Measurements from ENCODE around the gene ZNF32.
A peak's percentile ranks its signal among the peaks of the same experiment; 100 is the strongest.
"Not testable (repeated sequence)": the region's sequence is repeated elsewhere in the genome, so short reads cannot be mapped to it uniquely, and the experiment has no call there.

ZNF32 gene

GRCh38 chr10:43679509-43679908 is 30.8 kb upstream of the ZNF32 start:
- DNase-seq, result no peak

- DNase-seq, result no peak
Observed at GRCh38 chr10:43678654-43679053, 30.0 kb upstream of the ZNF32 start.

GRCh38 chr10:43676901-43677300 is 28.2 kb upstream of the ZNF32 start:
- no peak for DNase-seq

- DNase-seq, result no peak
Observed at GRCh38 chr10:43676331-43676730, 27.6 kb upstream of the ZNF32 start.

- DNase-seq, result no peak
Observed at GRCh38 chr10:43674553-43675210, 26.0 kb upstream of the ZNF32 start.

- no peak for DNase-seq
Observed at GRCh38 chr10:43673471-43673870, 24.8 kb upstream of the ZNF32 start.

GRCh38 chr10:43671659-43672531 is 23.2 kb upstream of the ZNF32 start:
- DNase-seq, result peak; percentile 37

- DNase-seq, result no peak
Observed at GRCh38 chr10:43669386-43669785, 20.7 kb upstream of the ZNF32 start.

- no peak for DNase-seq
Observed at GRCh38 chr10:43667761-43668386, 19.2 kb upstream of the ZNF32 start.

GRCh38 chr10:43667317-43667731 is 18.6 kb upstream of the ZNF32 start:
- DNase-seq, result no peak

- DNase-seq, result no peak
Observed at GRCh38 chr10:43666552-43666951, 17.9 kb upstream of the ZNF32 start.

- DNase-seq, result no peak
Observed at GRCh38 chr10:43665054-43665453, 16.4 kb upstream of the ZNF32 start.

GRCh38 chr10:43658227-43658626 is 9.5 kb upstream of the ZNF32 start:
- no peak for DNase-seq

- no peak for DNase-seq
Observed at GRCh38 chr10:43655311-43655710, 6.6 kb upstream of the ZNF32 start.

- DNase-seq, result no peak
Observed at GRCh38 chr10:43653746-43654145, 5.1 kb upstream of the ZNF32 start.

GRCh38 chr10:43649185-43649523 is 473 bp upstream of the ZNF32 start:
- DNase-seq, result no peak

GRCh38 chr10:43648095-43648397 is 635 bp downstream of the ZNF32 start:
- no peak for DNase-seq

GRCh38 chr10:43647576-43647975 is 1.1 kb downstream of the ZNF32 start:
- DNase-seq, result no peak

GRCh38 chr10:43645866-43646265 is 2.8 kb downstream of the ZNF32 start:
- no peak for DNase-seq

- no peak for DNase-seq
Observed at GRCh38 chr10:43644252-43644651, 4.4 kb downstream of the ZNF32 start.

- no peak for DNase-seq
Observed at GRCh38 chr10:43640603-43641002, 8.1 kb downstream of the ZNF32 start.

GRCh38 chr10:43635816-43636215 is 12.9 kb downstream of the ZNF32 start:
- DNase-seq, result not testable (repeated sequence)

GRCh38 chr10:43628956-43629355 is 19.7 kb downstream of the ZNF32 start:
- DNase-seq, result no peak

- no peak for DNase-seq
Observed at GRCh38 chr10:43627942-43628341, 20.7 kb downstream of the ZNF32 start.
